IPS DF 4.7 (cell line): Measurements from ENCODE around the gene DTNA.
"Not testable (repeated sequence)": the region's sequence is repeated elsewhere in the genome, so short reads cannot be mapped to it uniquely, and the experiment has no call there.

Experiments used
- DNase-seq: peaks from one replicate; pipeline ENCODE4 v3.0.0-alpha.2; 2013; ENCODE audit warnings: low spot score; ENCODE audit errors: extremely low read depth

Gene DTNA

DNA sequence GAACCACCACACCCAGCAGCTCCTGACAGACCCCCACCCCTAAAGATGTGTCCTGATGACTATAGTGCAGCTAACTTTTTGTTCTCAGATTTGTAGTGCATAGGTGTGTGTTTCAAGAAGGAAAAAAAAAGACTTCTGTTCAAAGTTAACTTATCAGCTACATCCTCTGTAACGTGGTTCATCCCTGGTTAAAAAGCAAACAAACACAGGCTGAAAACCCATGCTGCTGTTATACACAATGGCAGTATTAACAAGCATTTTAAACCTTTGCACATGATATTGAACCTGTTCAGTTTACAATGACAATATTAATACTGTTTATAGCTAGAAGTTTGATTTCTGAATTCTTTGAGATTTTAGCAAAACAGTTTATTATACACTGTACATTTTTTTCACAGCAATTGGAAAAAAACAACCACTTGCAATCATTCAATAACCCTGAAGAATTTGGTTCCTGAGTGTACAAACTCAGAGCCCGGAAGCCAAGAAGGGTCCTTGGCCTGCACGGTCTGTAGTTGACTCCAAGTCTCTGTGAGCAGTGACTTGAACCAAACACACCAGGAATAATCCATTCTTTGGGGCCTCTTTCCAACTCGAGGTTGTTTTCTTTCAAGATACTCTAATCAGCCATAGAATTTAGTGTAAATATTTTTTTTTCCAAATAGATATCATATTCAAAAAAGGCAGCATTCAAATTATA lies 177.9 kb downstream of the DTNA start:
- DNase-seq, result no peak

GRCh38 chr18:34890486-34891085 lies 180.5 kb downstream of the DTNA start:
- no peak for DNase-seq

GRCh38 chr18:34892379-34892778 lies 182.3 kb downstream of the DTNA start:
- DNase-seq, result no peak

- DNase-seq, result no peak
Observed at GRCh38 chr18:34893239-34893638, 183.1 kb downstream of the DTNA start.

DNA sequence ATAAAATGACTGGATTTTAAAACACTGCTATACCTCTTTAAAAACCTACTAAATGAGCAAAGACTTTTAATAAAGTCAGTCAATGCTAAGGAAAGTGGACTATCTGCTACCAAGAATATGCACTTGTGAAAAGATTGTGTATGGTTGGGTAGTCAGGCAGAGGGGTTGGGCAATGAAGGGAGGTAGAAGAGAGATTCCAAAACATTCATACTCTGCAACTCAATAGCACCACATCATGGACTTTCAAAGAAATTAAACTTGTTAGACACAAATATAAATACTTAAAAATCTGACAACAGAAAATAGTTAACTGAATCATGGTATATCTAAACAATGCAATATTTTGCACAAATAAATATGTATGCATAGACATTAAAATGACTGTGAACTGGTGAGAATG lies 191.2 kb downstream of the DTNA start:
- DNase-seq, result no peak

GRCh38 chr18:34904994-34905393 lies 194.9 kb downstream of the DTNA start:
- no peak for DNase-seq

- DNase-seq, result not testable (repeated sequence)
Observed at GRCh38 chr18:34906985-34907384, 196.9 kb downstream of the DTNA start.

DNA sequence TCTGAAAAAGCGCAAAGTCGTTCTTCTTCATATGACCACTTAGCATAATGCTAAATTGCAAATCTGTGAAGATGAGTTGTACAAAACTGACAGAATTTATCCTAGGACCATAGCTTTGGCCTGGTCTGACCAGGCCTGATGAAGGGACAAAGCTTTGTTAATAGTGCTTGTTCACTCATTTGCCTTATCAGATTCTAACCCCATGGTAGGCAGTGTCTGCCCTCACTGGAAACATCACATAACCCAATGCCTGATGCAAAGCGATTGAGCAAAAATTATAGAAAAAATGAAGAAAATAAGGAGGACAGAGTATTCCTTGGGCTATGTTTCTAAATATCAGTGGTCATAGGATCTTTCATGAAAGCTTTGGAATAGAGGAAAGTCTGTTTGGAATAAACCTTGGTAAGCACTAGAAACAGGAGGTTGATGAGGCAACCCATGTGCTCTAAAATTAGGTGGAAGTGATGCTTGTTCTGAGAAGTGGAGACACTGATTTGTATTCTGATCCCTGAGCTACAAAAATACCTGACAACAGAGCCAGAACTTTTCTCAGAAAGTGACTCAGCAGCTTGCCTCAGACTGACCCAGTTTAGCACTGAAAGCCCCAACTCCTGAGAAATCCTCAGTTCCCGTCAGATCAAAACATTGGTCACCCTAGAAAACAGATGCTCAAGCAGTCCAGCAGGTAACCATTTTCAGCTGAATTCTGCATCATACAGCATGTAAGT lies 199.7 kb downstream of the DTNA start:
- no peak for DNase-seq

DNA sequence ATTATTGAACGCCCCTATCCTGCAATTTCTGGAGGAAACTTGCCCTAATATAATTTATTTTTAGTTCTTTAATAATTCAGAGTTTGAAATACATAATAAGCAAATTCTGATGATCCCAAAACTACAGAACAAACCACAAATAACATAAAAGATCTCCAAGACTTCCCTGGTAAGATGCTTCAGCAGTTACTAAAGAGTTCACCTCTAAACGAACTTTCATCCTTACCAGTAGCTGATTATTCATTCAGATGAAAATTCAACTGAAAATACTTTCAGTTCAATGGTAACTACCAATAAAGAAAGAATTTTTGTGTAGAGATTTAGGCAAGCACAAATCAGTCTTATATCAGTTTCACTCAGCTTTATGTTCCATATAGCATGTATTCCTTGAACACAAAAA lies 201.0 kb downstream of the DTNA start:
- no peak for DNase-seq

GRCh38 chr18:34911661-34912384 lies 201.7 kb downstream of the DTNA start:
- DNase-seq, result no peak

DNA sequence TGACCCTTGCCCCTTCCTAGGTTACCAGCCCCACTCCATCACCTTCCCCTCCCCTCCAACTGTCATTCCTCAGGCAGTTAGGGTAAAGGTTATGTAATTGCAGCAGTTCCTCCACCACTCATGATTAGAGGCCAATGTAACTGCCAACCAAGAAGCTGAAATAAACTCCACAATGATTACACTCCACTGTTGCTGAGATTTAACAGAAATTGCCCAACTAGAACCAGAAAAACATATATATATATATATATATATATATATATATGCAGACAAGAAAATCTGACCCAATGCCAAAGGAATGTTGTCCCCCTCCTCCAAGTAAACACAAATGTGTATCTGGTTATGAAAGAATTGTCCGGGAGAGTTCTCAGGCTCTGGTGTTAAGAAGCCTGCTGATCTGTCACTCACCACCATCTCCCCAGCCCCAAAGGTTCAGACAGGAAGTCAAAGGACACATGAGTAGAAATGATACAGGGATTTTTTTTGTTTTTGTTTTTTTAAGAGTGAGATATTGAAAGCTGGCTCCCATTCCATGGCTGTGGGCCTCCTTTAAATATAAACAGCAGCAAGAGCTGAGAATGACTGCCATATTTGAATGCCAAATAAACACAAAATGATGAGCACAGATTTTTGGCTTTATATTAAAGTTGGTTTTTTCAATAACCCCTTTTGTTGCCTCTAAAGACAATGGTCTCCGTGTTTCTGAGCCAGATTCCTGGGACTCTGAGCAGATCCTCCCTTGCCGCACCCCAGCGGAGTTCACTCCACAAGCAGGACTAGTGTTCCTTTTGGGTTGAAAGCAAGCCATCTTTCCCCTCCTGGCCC lies 204.0 kb downstream of the DTNA start:
- no peak for DNase-seq

DNA sequence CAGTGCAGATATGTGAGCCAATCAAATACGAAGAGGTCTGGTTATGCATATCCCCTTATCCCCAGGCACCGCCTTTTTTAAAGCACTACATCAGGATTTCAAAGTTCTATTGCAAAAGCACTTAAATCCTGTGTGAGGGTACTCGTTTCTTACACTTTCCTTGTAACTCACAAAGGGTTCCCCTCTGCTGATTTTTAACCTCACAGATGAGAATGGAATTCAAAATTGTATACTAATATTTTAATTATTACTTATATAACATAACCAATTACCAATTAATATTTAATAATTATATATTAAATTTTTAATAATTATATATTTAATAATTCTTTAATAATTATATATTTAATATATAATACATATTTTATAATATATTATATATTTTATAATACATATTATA lies 204.9 kb downstream of the DTNA start:
- DNase-seq, result no peak

DNA sequence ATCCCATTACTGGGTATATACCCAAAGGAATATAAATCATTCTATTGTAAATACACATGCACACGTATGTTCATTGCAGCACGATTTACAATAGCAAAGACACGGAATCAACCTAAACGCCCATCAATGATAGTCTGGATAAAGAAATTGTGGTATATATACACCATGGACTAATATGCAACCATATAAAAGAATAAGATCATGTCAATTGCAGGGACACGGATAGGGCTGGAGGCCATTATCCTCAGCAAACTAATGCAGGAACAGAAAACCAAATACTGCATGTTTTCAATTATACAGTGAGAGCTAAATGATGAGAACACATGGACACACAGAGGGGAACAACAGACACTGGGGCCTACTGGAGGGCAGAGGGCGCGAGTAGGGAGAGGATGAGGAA lies 206.4 kb downstream of the DTNA start:
- not testable (repeated sequence) for DNase-seq

- DNase-seq, result no peak
Observed at GRCh38 chr18:34918856-34919255, 208.8 kb downstream of the DTNA start.

DNA sequence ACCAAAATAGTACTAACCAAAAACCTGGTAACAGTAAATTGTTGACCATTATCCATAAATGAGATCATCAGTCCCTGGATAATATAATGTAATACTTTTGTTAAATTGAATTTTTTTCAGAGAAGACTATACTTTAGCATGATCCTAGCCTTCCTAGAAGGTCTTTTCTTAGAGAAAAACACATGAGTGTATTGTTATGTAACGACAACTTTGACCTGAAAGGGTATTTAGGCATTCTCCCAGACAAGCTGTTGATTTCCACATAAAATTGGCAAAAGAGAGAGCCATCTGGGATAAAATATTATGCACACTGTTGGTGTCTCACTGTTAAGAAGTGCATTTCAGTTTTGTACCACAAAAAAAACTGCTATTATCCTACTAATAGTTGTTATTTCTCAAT lies 211.1 kb downstream of the DTNA start:
- no peak for DNase-seq

DNA sequence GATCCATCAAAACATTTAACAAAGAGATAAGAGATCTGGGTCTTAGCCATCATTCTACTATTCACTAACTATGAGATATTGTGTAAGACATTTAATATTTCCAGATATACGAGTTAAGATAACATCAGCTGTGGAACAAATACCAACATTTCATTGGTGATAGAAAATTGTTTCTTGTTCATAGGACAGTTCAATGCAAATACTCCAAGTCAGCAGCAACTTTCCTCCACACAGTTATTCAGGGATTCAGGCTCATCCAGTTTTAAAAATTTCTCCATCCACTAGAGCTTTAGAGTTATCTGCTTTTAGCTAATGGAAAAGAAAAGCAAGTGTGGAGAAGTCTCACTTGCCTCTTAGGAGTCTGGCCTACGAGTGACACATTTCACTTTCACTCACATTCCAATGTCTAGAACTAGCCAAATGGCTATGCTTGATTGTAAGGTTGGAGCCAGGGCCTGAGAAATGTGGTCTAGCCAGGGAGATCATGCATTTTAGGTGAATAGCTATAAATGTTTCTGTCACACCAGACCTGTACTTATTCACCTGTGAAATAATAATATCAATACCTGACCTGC lies 211.8 kb downstream of the DTNA start:
- DNase-seq, result no peak

GRCh38 chr18:34922594-34922993 lies 212.5 kb downstream of the DTNA start:
- not testable (repeated sequence) for DNase-seq

- DNase-seq, result no peak
Observed at GRCh38 chr18:34923911-34924310, 213.8 kb downstream of the DTNA start.

GRCh38 chr18:34926683-34927082 lies 216.6 kb downstream of the DTNA start:
- no peak for DNase-seq

DNA sequence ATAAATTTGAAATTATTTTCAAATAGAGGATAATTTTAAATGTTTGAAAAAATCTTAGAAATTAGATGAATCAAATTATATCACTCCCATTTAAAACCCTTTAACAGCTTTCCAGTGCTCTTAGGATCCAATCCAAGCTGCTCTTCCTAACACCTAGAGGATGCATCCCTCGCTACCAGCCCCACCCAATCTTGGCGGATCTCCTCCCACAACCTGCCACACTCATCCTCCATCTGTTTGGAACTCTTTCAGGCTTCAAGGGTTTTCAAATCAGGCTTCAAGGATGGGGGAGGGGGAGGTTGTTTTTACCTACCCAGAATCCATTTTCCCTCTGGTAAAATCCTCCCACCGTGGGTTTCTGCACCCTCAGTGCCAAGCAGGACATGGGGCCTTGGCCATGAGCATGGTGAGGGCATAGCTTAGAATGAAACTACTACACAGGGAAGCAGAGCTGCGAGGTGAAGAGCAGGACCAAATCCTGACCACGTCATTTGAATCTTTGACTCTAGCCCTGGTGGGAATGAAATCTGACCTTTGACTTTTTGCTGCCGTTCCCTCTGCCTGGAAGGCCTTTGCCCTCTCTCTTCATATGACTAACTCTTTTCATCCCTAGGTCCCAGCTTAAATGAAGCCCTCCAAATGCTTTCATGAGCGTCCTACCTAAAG lies 218.1 kb downstream of the DTNA start:
- DNase-seq, result no peak
